ENCODE data around the gene DYNLRB2.

DNA sequence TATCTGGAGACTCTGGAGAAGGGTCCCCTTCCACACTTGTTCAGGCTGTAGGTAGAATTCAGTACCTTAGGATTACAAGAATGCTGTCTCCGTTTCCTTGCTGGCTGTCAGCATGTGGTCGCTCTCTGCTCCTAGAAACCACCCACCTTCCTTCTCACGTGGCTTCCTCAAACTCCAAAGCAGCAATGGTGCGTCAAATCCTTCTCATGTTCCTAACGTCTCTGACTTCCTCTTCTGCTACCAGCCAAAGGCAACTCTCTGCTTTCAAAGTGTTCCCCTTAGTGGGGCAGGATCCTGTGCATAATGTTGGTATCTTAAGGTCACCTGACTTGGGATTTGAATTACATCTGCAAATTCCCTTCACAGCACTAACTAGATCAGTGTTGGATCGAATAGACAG is 30.9 kb upstream of the DYNLRB2 start:
- TF ChIP-seq, protein P1, sequence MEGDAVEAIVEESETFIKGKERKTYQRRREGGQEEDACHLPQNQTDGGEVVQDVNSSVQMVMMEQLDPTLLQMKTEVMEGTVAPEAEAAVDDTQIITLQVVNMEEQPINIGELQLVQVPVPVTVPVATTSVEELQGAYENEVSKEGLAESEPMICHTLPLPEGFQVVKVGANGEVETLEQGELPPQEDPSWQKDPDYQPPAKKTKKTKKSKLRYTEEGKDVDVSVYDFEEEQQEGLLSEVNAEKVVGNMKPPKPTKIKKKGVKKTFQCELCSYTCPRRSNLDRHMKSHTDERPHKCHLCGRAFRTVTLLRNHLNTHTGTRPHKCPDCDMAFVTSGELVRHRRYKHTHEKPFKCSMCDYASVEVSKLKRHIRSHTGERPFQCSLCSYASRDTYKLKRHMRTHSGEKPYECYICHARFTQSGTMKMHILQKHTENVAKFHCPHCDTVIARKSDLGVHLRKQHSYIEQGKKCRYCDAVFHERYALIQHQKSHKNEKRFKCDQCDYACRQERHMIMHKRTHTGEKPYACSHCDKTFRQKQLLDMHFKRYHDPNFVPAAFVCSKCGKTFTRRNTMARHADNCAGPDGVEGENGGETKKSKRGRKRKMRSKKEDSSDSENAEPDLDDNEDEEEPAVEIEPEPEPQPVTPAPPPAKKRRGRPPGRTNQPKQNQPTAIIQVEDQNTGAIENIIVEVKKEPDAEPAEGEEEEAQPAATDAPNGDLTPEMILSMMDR (conservative IDR thresholded peaks at IDR 0.05): no peak
- no peak for TF ChIP-seq ZFX (IDR thresholded peaks at IDR 0.05)
